KG1 (cell line): ENCODE results near the gene WTIP.
A peak's percentile ranks its signal among the peaks of the same experiment; 100 is the strongest.

ENCODE experiments used
- DNase-seq: peaks from one replicate; lab custom pipeline; 2025; lab: John Stamatoyannopoulos, UW

WTIP gene

DNA sequence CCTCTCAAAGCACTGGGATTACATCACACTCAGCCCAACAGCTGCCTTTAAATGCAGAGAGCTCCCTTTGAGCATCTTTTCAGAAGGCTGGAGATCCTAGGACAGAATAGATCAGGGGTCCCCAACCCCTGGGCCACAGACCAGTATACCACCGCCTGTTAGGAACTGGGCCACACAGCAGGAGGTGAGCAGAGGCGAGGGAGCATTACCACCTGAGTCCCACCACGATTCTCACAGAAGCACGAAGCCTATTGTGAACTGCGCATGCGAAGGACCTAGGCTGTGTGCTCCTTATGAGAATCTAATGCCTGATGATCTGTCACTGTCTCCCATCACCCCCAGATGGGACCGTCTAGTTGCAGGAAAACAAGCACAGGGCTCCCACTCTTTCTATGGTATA is 2.2 kb upstream of the WTIP start:
- DNase-seq, result no peak

- no peak for DNase-seq
These were observed 1.1 kb upstream of the WTIP start for GRCh38 chr19:34480491-34480890.

GRCh38 chr19:34481861-34482379 is 362 bp downstream of the WTIP start:
- no peak for DNase-seq

- DNase-seq, result no peak
These were observed 1.1 kb downstream of the WTIP start for GRCh38 chr19:34482380-34483250.

DNA sequence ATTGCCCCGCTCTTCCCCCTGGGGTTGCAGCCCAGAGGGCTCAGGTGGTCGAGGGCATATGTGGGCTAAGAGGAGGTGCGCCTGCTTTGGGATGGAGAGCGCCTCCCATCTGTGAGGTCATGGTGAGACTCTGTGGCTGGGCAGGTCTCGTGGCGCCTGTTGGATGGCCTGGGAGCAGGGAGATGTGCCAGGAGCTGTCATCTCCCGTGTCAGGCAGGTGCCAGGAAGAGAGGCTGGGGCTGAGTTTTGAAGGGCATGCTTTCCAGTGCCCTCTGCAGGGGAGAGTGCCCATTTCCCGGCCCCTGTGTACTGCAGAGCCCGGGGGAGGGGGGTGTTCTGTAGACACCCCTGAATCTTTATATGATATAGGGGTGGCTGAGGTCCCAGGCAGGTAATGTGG is 2.8 kb downstream of the WTIP start:
- DNase-seq, result no peak

DNA sequence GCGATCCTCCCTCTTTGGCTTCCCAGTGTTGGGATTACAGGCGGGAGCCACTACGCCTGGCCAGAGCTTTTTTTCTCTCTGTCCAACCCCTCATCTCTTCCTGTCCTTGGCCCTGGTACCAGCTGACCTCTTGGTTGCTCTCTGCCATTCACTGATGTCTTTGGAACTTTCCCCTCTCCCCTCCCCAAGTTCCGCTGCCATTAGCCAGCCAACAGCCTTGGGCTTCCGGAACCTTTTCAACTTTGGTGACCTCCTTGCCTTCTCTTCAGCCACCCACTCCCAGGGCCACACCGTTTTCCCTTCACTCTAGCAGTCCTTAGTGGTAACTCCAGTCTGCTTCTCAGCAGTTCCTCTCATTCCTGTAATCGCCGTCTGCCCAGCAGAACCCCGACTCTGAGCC is 4.3 kb downstream of the WTIP start:
- no peak for DNase-seq

- no peak for DNase-seq
These were observed 6.1 kb downstream of the WTIP start for GRCh38 chr19:34487651-34488051.

DNA sequence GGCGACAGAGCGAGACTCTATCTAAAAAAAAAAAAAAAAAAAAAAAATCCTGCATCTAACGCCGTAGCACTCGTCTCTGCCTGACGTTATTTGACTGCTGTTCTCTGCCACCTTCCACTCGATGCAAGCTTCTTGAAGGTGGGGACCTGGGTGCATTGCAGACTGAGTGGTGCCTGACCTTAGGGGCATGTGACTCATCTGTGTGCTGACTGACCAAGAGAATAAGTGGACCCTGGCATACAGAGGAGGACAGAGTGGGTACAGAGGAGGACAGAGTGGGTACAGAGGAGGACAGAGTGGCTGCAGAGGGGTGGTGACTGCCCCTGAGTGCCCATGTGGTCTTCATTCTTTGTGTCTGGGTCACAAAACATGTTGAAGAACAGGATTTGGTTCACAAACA is 7.6 kb downstream of the WTIP start:
- DNase-seq, result no peak

DNA sequence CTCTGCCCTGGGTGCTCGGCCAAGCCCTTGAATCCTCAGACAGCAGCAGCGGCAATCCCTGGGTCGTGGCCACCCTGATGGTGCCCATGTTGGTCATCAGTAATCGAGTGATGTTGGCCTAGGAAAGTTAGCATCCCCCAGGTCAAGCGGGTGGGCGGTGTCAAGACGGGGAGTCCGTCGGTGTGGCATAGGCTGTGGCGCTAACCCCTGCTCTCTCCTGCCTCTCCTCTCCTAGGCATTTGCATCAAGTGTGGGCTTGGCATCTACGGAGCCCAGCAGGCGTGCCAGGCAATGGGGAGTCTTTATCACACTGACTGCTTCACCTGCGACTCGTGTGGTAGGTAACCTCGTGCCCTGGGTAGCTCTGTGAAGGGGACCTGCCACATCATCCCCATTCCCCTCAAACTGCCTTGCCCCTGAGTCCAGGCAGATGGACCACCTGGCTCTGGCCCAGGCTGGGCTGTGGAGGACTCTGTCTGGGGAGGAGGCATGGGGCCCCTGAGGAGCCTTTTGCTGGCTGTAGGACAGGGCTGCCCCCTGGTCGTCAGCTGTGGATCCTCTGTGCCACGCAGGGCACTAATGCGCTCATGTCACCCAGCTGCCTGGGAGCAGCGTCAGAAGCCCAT is 8.7 kb downstream of the WTIP start:
- DNase-seq, result no peak

GRCh38 chr19:34493038-34493648 is 11.6 kb downstream of the WTIP start:
- DNase-seq, result no peak

GRCh38 chr19:34493649-34494044 is 12.1 kb downstream of the WTIP start:
- DNase-seq, result no peak

GRCh38 chr19:34494601-34495000 is 13.0 kb downstream of the WTIP start:
- DNase-seq, result no peak

GRCh38 chr19:34495416-34495815 is 13.9 kb downstream of the WTIP start:
- DNase-seq, result no peak

GRCh38 chr19:34497112-34497805 is 15.7 kb downstream of the WTIP start:
- no peak for DNase-seq

DNA sequence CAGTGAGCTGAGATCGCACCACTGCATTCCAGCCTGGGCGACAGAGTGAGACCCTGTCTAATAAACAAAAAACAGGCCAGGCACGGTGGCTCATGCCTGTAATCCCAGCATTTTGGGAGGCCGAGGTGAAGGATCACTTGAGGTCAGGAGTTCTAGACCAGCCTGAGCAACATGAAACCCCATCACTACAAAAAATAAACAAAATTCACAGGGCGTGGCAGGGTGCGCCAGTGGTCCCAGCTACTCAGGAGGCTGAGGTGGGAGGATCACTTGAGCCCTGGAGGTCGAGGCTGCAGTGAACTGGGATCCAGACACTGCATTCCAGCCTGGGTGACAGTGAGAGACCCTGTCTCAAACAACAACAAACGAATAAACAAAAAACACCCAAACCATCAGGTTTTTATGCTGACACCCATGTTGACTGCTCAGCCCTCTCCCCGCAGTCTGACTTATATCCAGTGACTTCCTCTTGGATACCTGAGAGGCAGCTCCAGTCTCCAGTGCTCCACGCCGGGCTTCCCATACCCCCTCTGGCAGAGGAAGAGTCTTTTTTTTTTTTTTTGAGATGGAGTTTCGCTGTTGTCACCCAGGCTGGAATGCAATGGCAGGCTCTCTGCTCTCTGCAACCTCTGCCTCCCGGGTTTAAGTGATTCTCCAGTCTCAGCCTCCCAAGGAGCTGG is 17.7 kb downstream of the WTIP start:
- no peak for DNase-seq

DNA sequence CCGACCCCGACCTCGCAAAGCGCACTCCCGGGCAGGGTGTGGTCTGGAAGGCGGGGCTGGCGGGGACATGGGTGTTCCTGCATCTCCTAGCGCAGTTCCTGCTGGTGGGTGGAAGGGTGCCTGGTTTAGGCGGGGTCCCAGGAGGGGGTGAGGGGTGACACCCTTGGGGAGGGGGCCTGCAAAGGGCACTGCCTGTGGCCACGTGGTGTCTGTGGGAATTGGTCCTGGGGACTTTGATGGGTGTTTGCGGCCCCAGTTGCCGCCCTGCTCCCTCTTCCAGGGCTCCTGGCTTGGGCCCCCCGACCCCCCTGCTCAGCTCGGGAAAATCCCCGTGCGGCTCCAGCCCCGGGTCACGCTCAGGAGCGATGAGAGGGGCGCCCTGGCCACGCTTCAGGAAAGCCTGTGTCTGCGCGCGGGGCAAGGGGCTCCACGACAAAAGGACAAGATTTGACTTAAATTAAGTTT is 19.1 kb downstream of the WTIP start:
- DNase-seq, result no peak

DNA sequence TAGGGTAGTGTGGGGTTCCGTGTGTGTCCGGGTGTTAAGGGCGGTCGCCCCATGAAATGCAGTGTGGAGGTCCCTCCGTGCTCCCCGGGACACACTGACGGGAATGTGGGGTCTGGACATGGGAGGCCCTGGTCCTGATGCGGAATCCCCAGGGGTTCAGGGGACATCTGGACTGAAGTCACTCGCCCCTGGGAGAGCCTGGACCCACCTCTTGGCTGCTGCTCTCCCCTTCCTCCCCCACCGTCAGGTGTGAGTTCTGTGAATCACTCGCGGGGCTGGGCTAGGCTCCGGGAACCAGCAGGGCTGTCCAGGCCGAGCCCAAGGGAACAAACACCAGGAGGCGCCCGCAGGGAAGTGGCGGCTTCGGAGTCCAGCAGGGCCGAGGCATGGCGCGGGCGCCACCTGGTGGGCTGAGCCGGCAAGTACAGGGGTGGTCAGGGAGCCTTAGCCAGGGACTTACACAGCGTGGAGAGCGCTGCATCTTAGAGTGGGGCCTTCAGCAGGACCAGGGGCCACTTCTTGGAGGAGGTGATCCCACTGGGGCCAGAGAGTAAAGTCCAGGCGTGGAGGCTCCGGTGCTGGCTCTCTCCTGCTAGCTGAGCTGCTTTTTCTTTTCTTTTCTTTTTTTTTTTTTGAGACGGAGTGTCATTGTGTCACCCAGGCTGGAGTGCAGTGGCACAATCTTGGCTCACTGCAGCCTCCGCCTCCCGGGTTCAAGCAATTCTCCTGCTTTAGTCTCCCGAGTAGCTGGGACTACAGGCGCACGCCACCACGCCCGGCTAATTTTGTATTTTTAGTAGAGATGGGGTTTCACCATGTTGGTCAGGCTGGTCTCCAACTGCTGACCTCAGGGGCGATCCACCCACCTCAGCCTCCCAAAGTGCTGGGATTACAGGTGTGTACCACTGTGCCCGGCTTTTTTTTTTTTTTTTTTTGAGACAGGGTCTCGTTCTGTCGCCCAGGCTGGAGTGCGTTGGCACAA is 20.1 kb downstream of the WTIP start:
- peak; percentile 43 for DNase-seq

- DNase-seq, result no peak
These were observed 21.2 kb downstream of the WTIP start for GRCh38 chr19:34502582-34503411.

GRCh38 chr19:34503531-34504272 is 22.1 kb downstream of the WTIP start:
- DNase-seq, result no peak
